ENCODE results near the gene MTMR6. TPM values are rescaled to one million over a fixed set of nuclear protein-coding genes. Genes with fewer than 3 reads are reported as not detected.

The MTMR6 gene
- total RNA-seq, 4 donors from 2014 or later = 19.9 to 28.4 (median 23.6) TPM

DNA sequence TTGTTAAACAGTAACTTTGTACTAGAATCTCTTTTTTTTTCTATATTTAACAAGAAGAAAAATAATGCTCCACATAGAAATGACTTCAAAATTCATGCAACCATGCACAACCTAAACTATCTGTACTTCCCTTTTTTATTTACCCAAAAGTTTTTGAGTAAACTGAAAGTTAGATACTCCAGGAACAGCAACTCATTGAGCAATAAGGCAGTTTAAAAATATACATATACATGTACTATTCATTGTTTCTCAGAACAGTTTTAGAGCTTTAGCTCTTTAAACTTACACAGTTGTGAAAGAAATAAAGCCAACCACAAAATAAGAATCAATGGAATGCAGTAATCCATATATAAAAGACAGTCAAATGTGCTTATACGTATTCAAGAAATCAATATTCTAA, 39.2 kb downstream of the MTMR6 start:
- intact Hi-C loops (cut with DNase I) = no loop called here
- Histone ChIP-seq H3K36me3 (peaks cover 24 to 60% (median 38%) of the 10 kb centered on the region in 4 donors), H3K4me1 (no peaks in the 10 kb centered on the region), H3K4me3 (no peak overlapping the region), H3K27ac (replicated peaks in 1 of 4) (no peak overlapping the region), H3K9me3 (peaks cover 0 to 4% (median 0%) of the 10 kb centered on the region in 4 donors), H3K27me3 (no peaks in the 10 kb centered on the region)
- no peak for TF ChIP-seq CTCF (IDR thresholded peaks at IDR 0.05)
- no peak for TF ChIP-seq POLR2AphosphoS5 (IDR thresholded peaks at IDR 0.05)
- no peak for TF ChIP-seq POLR2A (IDR thresholded peaks at IDR 0.05; ENCODE audit: low read depth)
- no peak for DNase-seq (ENCODE audit: extremely low spot score)
- WGBS = 94% methylated on average over 1 of the region's 1 CpG

- TF ChIP-seq POLR2AphosphoS5 (IDR thresholded peaks at IDR 0.05) (no peak), CTCF (IDR thresholded peaks at IDR 0.05) (no peak), POLR2A (IDR thresholded peaks at IDR 0.05; ENCODE audit: low read depth) (no peak)
- intact Hi-C loops (cut with DNase I) = no loop called here
- Histone ChIP-seq H3K36me3 (peaks cover 19 to 53% (median 31%) of the 10 kb centered on the region in 4 donors), H3K9me3 (peaks cover 0 to 4% (median 0%) of the 10 kb centered on the region in 4 donors), H3K27ac (replicated peaks in 1 of 4) (no peak overlapping the region), H3K4me3 (no peak overlapping the region), H3K4me1 (no peaks in the 10 kb centered on the region), H3K27me3 (no peaks in the 10 kb centered on the region)
- no peak for DNase-seq (ENCODE audit: extremely low spot score)
Measured at GRCh38 chr13:25247360-25247759, 39.9 kb downstream of the MTMR6 start.

- Histone ChIP-seq H3K36me3 (peaks cover 5 to 22% (median 7%) of the 10 kb centered on the region in 4 donors), H3K27ac (replicated peaks in 1 of 4) (no peak overlapping the region), H3K4me3 (no peak overlapping the region), H3K4me1 (no peaks in the 10 kb centered on the region), H3K9me3 (peaks cover 0 to 4% (median 0%) of the 10 kb centered on the region in 4 donors), H3K27me3 (no peaks in the 10 kb centered on the region)
- no peak for TF ChIP-seq POLR2AphosphoS5 (IDR thresholded peaks at IDR 0.05)
- no peak for DNase-seq (ENCODE audit: extremely low spot score)
- 98% methylated on average over 5 of the region's 6 CpGs for WGBS
- intact Hi-C loops (cut with DNase I) = no loop called here
Measured at GRCh38 chr13:25244123-25244522, 43.2 kb downstream of the MTMR6 start.

DNA sequence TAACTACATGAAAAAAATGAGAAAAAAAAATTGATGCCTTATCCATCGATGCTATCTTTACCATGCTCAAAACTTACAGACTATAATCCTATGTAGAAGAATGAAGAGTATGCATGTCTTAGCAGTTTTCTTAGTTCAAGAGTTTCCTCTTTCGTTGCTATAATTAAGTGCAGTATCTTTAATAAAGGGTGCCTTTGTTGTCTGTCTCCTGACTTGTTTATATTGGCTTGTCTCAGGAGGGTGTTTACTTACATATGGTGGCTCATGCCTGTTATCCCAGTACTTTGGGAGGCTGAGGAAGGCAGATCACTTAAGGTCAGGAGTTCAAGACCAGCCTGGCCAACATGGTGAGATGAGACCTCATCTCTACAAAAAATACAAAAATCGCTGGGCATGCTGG, 44.3 kb downstream of the MTMR6 start:
- H3K4me3 ChIP-seq = no peak overlapping the region
- TF ChIP-seq CTCF (IDR thresholded peaks at IDR 0.05) (no peak), POLR2AphosphoS5 (IDR thresholded peaks at IDR 0.05) (no peak), POLR2A (IDR thresholded peaks at IDR 0.05; ENCODE audit: low read depth) (no peak), EP300 (IDR thresholded peaks at IDR 0.05) (no peak)
- no peak overlapping the region for H3K27ac ChIP-seq (replicated peaks in 1 of 4)
- no peaks in the 10 kb centered on the region for H3K27me3 ChIP-seq
- peaks cover 0 to 13% (median 4%) of the 10 kb centered on the region in 4 donors for H3K36me3 ChIP-seq
- no peak for DNase-seq (ENCODE audit: extremely low spot score)
- intact Hi-C loops (cut with DNase I) = no loop called here
- WGBS = 84% methylated on average over 3 of the region's 3 CpGs
- H3K9me3 ChIP-seq = peaks cover 0 to 4% (median 0%) of the 10 kb centered on the region in 4 donors
- H3K4me1 ChIP-seq = no peaks in the 10 kb centered on the region

GRCh38 chr13:25241007-25241406, 46.3 kb downstream of the MTMR6 start:
- Histone ChIP-seq H3K9me3 (peaks cover 0 to 4% (median 0%) of the 10 kb centered on the region in 4 donors), H3K27me3 (no peaks in the 10 kb centered on the region), H3K4me1 (no peaks in the 10 kb centered on the region), H3K27ac (replicated peaks in 1 of 4) (no peak overlapping the region), H3K36me3 (peaks cover 0 to 13% (median 4%) of the 10 kb centered on the region in 4 donors), H3K4me3 (no peak overlapping the region)
- intact Hi-C loops (cut with DNase I) = no loop called here
- no peak for DNase-seq (ENCODE audit: extremely low spot score)
- 0% methylated on average over 1 of the region's 1 CpG for WGBS
- TF ChIP-seq EP300 (IDR thresholded peaks at IDR 0.05) (no peak), POLR2AphosphoS5 (IDR thresholded peaks at IDR 0.05) (no peak), CTCF (IDR thresholded peaks at IDR 0.05) (no peak), POLR2A (IDR thresholded peaks at IDR 0.05; ENCODE audit: low read depth) (no peak)
